Sigmoid colon (tissue), 4 donors: ENCODE measurements around the gene BTBD7.
"Not testable (repeated sequence)": the region's sequence is repeated elsewhere in the genome, so short reads cannot be mapped to it uniquely, and the experiment has no call there.

ENCODE experiments used
- EP300 ChIP-seq, 4 donors: sonication (generic); formaldehyde crosslinking; IDR thresholded peaks; one replicate each; pipeline ENCODE4 v1.6.1; 2017; ENCODE audit warnings: antibody characterized with exemption in 4 of 4
- POLR2A ChIP-seq, 2 donors: fragments of 450-650 bp; IDR thresholded peaks; one replicate each; pipeline ENCODE4 v1.6.1; 2016; ENCODE audit warnings: antibody characterized with exemption in 2 of 2, mild to moderate bottlenecking in 2 of 2, moderate library complexity in 2 of 2
- TF ChIP-seq, protein P1 (sequence below), 4 experiments: fragments of 450-650 bp in 3 of 4; fragments of 200-600 bp in 1 of 4; IDR thresholded peaks; one replicate each; pipeline ENCODE4 v1.5.1; 2016 to 2019; ENCODE audit warnings: antibody characterized with exemption in 4 of 4, mild to moderate bottlenecking in 3 of 4, moderate library complexity in 2 of 4

DNA sequence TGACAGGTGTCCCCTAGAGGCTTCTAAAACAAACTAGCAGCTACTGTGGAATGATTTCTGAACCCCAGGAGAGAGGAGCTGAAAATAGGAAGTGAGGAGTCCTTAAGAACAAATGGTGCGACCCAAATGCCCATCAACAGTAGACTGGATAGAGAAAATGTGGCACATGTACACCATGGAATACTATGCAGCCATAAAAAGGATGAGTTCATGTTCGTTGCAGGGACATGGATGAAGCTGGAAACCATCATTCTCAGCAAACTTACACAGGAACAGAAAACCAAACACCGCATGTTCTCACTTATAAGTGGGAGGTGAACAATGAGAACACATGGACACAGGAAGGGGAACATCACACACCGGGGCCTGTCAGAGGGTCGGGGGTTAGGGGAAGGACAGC, 99.8 kb downstream of the BTBD7 start:
- TF ChIP-seq, protein P1, sequence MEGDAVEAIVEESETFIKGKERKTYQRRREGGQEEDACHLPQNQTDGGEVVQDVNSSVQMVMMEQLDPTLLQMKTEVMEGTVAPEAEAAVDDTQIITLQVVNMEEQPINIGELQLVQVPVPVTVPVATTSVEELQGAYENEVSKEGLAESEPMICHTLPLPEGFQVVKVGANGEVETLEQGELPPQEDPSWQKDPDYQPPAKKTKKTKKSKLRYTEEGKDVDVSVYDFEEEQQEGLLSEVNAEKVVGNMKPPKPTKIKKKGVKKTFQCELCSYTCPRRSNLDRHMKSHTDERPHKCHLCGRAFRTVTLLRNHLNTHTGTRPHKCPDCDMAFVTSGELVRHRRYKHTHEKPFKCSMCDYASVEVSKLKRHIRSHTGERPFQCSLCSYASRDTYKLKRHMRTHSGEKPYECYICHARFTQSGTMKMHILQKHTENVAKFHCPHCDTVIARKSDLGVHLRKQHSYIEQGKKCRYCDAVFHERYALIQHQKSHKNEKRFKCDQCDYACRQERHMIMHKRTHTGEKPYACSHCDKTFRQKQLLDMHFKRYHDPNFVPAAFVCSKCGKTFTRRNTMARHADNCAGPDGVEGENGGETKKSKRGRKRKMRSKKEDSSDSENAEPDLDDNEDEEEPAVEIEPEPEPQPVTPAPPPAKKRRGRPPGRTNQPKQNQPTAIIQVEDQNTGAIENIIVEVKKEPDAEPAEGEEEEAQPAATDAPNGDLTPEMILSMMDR (IDR thresholded peaks at IDR 0.05), result not testable (repeated sequence)
- not testable (repeated sequence) for TF ChIP-seq POLR2A, EP300 (IDR thresholded peaks at IDR 0.05)
